Kidney epithelial cell (primary cell): ENCODE results near the gene ARHGAP27. TPM values are rescaled to one million over a fixed set of nuclear protein-coding genes. Genes with fewer than 3 reads are reported as not detected.

ENCODE experiments used
- DNase-seq: peaks from one replicate; pipeline ENCODE4 v3.0.0-alpha.2; 2010; ENCODE audit warnings: low read depth
- H3K27me3 ChIP-seq: 2 replicates; pipeline ENCODE4 v1.6.0; 2011; ENCODE audit warnings: low read length; ENCODE audit not compliant: control insufficient read depth, insufficient read depth
- H3K36me3 ChIP-seq: 2 replicates; pipeline ENCODE4 v1.5.1; 2011; ENCODE audit warnings: low read length; ENCODE audit not compliant: control insufficient read depth, insufficient read depth
- H3K4me3 ChIP-seq: 2 replicates; pipeline ENCODE4 v1.5.1; 2011; ENCODE audit warnings: low read depth, mild to moderate bottlenecking, control low read depth, low read length
- CTCF ChIP-seq: IDR thresholded peaks from 2 replicates; pipeline ENCODE4 v1.5.1; 2011; ENCODE audit warnings: mild to moderate bottlenecking, moderate library complexity, low read length, control low read depth, inconsistent platforms; ENCODE audit not compliant: insufficient read depth, poor library complexity, severe bottlenecking
- total RNA-seq: library from RNA; depleted of rRNA; stranded (reverse); fragments of >200 nt; gene quantifications from 2 replicates; pipeline ENCODE4 v1.2.3, GENCODE V29; 2015

The ARHGAP27 gene
- total RNA-seq, 1 donor from 2014 or later = 36.4 TPM

GRCh38 chr17:45428050-45428617 lies 4.5 kb downstream of the ARHGAP27 start:
- H3K27me3 ChIP-seq = peaks cover 23% of the 10 kb centered on the region

GRCh38 chr17:45427181-45427835 lies 5.4 kb downstream of the ARHGAP27 start:
- H3K27me3 ChIP-seq = peaks cover 23% of the 10 kb centered on the region
- DNase-seq = no peak
- no peak overlapping the region for H3K4me3 ChIP-seq
- no peaks in the 10 kb centered on the region for H3K36me3 ChIP-seq
- TF ChIP-seq CTCF = no peak

More at GRCh38 chr17:45428050-45428617, 4.5 kb downstream of the ARHGAP27 start:
- peak; percentile 97 for TF ChIP-seq CTCF
- Histone ChIP-seq H3K36me3 (no peaks in the 10 kb centered on the region), H3K4me3 (no peak overlapping the region)
- no peak for DNase-seq

- Histone ChIP-seq H3K27me3 (peaks cover 22% of the 10 kb centered on the region), H3K4me3 (no peak overlapping the region), H3K36me3 (no peaks in the 10 kb centered on the region)
- DNase-seq = no peak
- TF ChIP-seq CTCF = no peak
These were observed 6.1 kb downstream of the ARHGAP27 start for GRCh38 chr17:45426561-45426960.

- no peaks in the 10 kb centered on the region for H3K36me3 ChIP-seq
- no peak for TF ChIP-seq CTCF
- H3K27me3 ChIP-seq = peaks cover 17% of the 10 kb centered on the region
- DNase-seq = no peak
- no peak overlapping the region for H3K4me3 ChIP-seq
These were observed 6.7 kb downstream of the ARHGAP27 start for GRCh38 chr17:45425984-45426413.

GRCh38 chr17:45425125-45425983 lies 7.3 kb downstream of the ARHGAP27 start:
- TF ChIP-seq CTCF = peak; percentile 70
- Histone ChIP-seq H3K36me3 (no peaks in the 10 kb centered on the region), H3K27me3 (peaks cover 10% of the 10 kb centered on the region), H3K4me3 (peak overlapping the region; percentile 28)
- DNase-seq = peak; percentile 81
